Measurements from ENCODE around the gene ADAMTS4. TPM values are rescaled to one million over a fixed set of nuclear protein-coding genes. Genes with fewer than 3 reads are reported as not detected.
A peak's percentile ranks its signal among the peaks of the same experiment; 100 is the strongest.

The ADAMTS4 gene
- total and polyA plus RNA-seq, 9 of the 15 experiments (the other 6 are each of a cell fraction or from before 2014, with no cell fraction given), result 0.07 to 3.7 (median 0.41) TPM

GRCh38 chr1:161159087-161159912 lies 39.6 kb downstream of the ADAMTS4 start, which contains the start of gene USP21 (continued):
- TF ChIP-seq E2F8 (IDR thresholded peaks at IDR 0.05; ENCODE audit: low read depth, partially characterized antibody) (peak; percentile 53), TAF9B (IDR thresholded peaks at IDR 0.05; ENCODE audit: partially characterized antibody) (peak; percentile 98), STAG1 (CRISPR knock-in tag; IDR thresholded peaks at IDR 0.05; ENCODE audit: borderline replicate concordance) (no peak), HMG20A (CRISPR knock-in tag; conservative IDR thresholded peaks at IDR 0.05) (no peak), RFX7 (CRISPR knock-in tag; IDR thresholded peaks at IDR 0.05) (no peak), KDM2B (CRISPR knock-in tag; IDR thresholded peaks at IDR 0.05) (no peak), ATF3 (IDR thresholded peaks at IDR 0.05) (no peak), ATF3 (CRISPR knock-in tag; conservative IDR thresholded peaks at IDR 0.05) (no peak), SOX6 (IDR thresholded peaks at IDR 0.05) (no peak), ZNF354B (CRISPR knock-in tag; IDR thresholded peaks at IDR 0.05) (no peak), MAZ (CRISPR knock-in tag; conservative IDR thresholded peaks at IDR 0.05 in 1 of 2, IDR thresholded peaks at IDR 0.05 in 1 of 2) (peak in 1 of 2 experiments; percentile 63; a peak in 2 of 4 replicates), ZKSCAN3 (CRISPR knock-in tag; IDR thresholded peaks at IDR 0.05) (no peak), SMAD1 (IDR thresholded peaks at IDR 0.05; ENCODE audit: low read depth, low read length, partially characterized antibody) (no peak), ATF2 (CRISPR knock-in tag; IDR thresholded peaks at IDR 0.05) (no peak), MAFG (tag; conservative IDR thresholded peaks at IDR 0.05) (no peak), ZKSCAN1 (IDR thresholded peaks at IDR 0.05; ENCODE audit: low read depth, low read length) (no peak), XRCC5 (IDR thresholded peaks at IDR 0.05; ENCODE audit: low read depth, low read length) (no peak), BRD4 (IDR thresholded peaks at IDR 0.05) (no peak; the same call in 1 of the 2 replicates), GTF3C2 (IDR thresholded peaks at IDR 0.05; ENCODE audit: borderline replicate concordance, extremely low read depth, insufficient read length) (no peak), MCM7 (IDR thresholded peaks at IDR 0.05) (no peak), HNRNPLL (IDR thresholded peaks at IDR 0.05; ENCODE audit: low read depth, low read length, poor library complexity, severe bottlenecking) (no peak)
